Astrocyte of the spinal cord (primary cell): ENCODE data around the gene DAB1.

Experiments
- DNase-seq: peaks from one replicate; pipeline ENCODE4 v3.0.0; 2011; ENCODE audit warnings: low read depth, low spot score
- H3K4me3 ChIP-seq: 2 replicates; pipeline ENCODE4 v1.5.1; 2011; ENCODE audit warnings: low read depth, mild to moderate bottlenecking, low read length, moderate library complexity
- CTCF ChIP-seq: IDR thresholded peaks from 2 replicates; pipeline ENCODE4 v1.5.1; 2012; ENCODE audit warnings: low read depth, mild to moderate bottlenecking, low read length, inconsistent platforms
- in situ Hi-C: cut with HindIII; loops from 2 replicates; pipeline ENCODE4 v1.10.0; 2017; ENCODE audit warnings: low sequenced_read_pairs

DAB1 gene

GRCh38 chr1:57172040-57172439, 251.8 kb downstream of the DAB1 start:
- no peak for DNase-seq
- in situ Hi-C loops, result no loop called here
- H3K4me3 ChIP-seq, result no peak overlapping the region
- no peak for TF ChIP-seq CTCF

- H3K4me3 ChIP-seq, result no peak overlapping the region
- in situ Hi-C loops, result no loop called here
- DNase-seq, result no peak
- TF ChIP-seq CTCF, result no peak
Measured at GRCh38 chr1:57167997-57168396, 255.9 kb downstream of the DAB1 start.

- no peak for TF ChIP-seq CTCF
- peak; percentile 14 for DNase-seq
- in situ Hi-C loops, result no loop called here
- H3K4me3 ChIP-seq, result no peak overlapping the region
Measured at GRCh38 chr1:57165546-57165945, 258.3 kb downstream of the DAB1 start.

GRCh38 chr1:57164584-57164983, 259.3 kb downstream of the DAB1 start:
- TF ChIP-seq CTCF, result no peak
- no peak overlapping the region for H3K4me3 ChIP-seq
- DNase-seq, result no peak
- in situ Hi-C loops, result no loop called here

- no peak overlapping the region for H3K4me3 ChIP-seq
- TF ChIP-seq CTCF, result no peak
- in situ Hi-C loops, result no loop called here
- DNase-seq, result no peak
Measured at GRCh38 chr1:57163789-57164188, 260.1 kb downstream of the DAB1 start.

- no peak for TF ChIP-seq CTCF
- no peak overlapping the region for H3K4me3 ChIP-seq
- in situ Hi-C loops, result no loop called here
- no peak for DNase-seq
Measured at GRCh38 chr1:57163325-57163724, 260.5 kb downstream of the DAB1 start.
